ENCODE measurements around the gene FAM20A.

The FAM20A gene

GRCh38 chr17:68600931-68601564 lies at the start of gene FAM20A:
Gene FAM20A (minus strand): TSS chr17:68601367. CDS start chr17:68600666, 701 bp downstream.
- no peak for DNase-seq (ENCODE audit: low read depth)

DNA sequence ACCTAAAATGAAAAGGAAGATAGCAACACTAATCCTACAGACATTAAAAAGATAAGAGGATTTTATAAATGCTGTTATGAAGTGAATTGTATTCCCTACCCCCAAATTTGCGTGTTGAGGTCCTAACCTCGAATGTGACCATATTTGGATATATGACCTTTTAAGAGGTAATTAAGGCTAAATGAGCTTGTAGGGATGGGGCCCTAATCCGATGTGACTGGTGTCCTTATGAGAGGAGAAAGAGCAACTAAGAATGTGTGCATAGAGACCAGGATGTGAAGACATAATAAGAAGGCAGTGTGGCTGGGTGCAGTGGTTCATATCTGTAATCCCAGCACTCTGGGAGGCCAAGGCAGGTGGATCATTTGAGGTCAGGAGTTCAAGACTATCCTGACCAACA lies 48.2 kb upstream of the FAM20A start:
- no peak for DNase-seq (ENCODE audit: low read depth)

DNA sequence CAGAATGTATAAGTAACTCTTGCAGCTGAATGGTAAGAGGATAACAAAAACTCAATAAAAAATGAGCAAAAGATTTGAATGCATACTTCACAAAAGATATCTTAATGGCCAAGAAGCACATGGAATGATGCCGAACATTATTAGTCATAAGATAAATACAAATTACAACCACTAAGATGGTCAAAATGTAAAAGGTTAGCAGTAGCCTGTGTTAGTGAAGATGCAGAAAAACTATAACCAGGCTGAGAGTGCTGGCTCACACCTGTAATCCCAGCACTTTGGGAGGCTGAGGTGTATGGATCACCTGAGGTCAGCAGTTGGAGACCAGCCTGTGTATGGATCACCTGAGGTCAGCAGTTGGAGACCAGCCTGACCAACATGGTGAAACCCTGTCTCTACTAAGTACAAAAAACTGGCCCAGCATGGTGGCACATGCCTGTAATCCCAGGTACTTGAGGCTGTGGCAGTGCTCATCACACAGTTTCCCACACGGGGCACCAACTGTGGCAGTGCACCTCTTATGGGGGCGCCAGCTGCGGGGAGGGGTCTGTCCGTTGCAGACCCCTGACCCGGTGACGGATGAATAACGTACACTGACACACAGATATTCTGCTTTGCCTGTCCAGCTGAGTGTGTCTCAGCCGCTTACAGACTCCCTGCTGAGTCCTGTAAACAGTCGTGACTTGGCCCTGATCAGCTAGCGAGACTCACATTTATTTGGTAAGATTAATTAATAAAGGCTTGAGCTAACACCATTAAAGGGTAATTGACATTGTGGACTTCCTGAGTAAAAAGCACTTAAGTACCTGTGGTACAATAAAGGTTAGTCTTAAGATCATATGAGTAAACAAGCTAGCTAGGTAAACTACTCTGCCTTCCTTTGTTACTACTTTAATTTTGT lies 45.7 kb upstream of the FAM20A start:
- DNase-seq (ENCODE audit: low read depth): no peak

- no peak for DNase-seq (ENCODE audit: low read depth)
Observed at GRCh38 chr17:68642118-68642412, 40.9 kb upstream of the FAM20A start.

- DNase-seq (ENCODE audit: low read depth): no peak
Observed at GRCh38 chr17:68641276-68642117, 40.3 kb upstream of the FAM20A start.

- DNase-seq (ENCODE audit: low read depth): no peak
Observed at GRCh38 chr17:68640242-68640989, 39.2 kb upstream of the FAM20A start.

DNA sequence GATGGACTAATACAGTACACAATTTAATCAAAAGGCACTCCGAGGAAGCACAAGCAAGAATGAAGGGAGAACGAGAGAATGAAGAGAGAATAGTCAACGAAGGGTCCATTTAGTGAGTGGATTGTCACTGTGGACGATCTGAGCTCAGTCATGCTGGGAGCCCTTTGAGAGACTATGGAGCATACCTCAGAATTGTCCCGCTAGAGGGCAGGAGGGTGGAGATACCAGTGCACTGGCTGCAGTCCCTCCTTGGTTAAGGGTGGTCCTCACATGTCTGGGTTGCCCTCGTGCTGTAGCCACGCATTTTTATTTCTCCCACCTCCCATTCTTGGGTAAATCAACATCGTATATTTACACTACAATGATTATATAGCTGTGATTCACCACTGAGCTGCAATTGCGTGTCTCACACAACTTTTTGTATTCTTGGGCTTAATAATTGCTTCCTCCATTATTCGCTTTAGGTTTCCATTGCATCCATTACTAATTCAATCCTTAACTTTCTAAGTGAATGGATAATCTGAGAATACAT lies 33.2 kb upstream of the FAM20A start:
- DNase-seq (ENCODE audit: low read depth): no peak

GRCh38 chr17:68628576-68628957 lies 27.4 kb upstream of the FAM20A start:
- no peak for DNase-seq (ENCODE audit: low read depth)

DNA sequence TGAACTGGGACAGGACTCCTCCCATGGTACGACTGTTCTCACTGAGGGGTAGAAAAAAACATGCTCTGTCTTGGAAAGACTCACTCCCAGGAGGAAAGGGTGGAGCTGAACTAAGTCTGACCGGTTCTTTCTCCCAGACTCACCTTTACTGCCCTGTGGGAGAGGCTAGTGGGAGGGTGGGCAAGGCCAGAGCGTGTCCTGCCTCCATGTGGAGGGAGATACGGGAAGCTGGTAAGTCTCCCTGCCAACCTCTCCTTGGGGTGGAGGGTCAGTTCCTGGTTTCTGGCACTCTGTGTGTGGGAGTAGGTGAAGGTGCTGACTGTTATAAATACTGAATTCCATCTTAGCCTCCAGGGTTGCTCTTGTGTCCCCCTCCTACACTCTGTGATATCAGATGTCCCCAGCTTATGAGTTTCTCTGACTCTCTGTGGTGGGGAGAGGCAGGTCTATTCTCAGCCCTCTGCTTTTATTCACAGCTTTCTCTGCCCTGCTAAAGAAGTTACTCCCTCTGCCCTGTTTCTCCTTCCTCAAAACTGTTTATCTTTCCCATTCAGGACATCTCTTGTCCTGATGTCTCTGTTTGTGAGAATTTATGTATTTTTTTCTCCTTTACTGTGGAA lies 26.9 kb upstream of the FAM20A start:
- DNase-seq (ENCODE audit: low read depth): no peak

- DNase-seq (ENCODE audit: low read depth): no peak
Observed at GRCh38 chr17:68624381-68624780, 23.2 kb upstream of the FAM20A start.

DNA sequence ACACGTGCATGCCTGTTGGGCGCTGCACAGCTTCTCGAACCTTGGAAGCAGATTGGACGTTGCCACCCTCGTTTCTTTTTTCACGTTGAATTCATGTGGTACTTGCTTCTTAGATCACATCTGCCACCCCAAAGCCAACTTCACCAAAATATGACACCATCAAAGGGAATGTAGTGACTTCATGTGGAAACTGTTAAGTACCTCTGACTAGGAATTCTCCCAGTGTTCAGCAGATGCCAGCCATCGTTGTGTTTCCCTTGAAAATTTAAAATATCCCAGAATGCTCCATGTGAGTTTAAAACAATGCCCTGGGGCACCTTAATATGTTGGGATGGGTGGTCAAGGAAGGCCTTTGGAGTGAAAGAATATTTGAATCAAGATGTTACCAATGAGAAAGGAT lies 22.6 kb upstream of the FAM20A start:
- DNase-seq (ENCODE audit: low read depth): no peak

DNA sequence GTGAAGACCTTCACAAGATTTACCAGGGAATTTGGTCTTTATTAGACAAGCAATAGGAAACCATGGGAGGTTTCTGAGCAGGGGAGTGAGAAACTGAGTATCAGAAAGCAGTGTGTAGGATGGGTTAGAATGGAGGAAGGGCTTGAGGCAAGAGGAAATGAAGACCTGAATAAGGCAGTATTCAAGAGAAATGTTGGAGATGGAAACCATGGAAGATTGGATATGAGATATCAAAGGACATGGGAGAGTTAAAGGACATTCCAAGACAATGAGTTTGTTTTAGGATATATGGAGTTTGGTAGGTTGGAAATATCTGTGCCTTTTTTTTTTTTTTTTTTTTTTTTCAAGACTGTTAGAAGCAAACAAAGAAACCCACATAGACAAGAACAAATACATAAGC lies 21.3 kb upstream of the FAM20A start:
- DNase-seq (ENCODE audit: low read depth): no peak

- DNase-seq (ENCODE audit: low read depth): no peak
Observed at GRCh38 chr17:68621065-68621464, 19.9 kb upstream of the FAM20A start.

DNA sequence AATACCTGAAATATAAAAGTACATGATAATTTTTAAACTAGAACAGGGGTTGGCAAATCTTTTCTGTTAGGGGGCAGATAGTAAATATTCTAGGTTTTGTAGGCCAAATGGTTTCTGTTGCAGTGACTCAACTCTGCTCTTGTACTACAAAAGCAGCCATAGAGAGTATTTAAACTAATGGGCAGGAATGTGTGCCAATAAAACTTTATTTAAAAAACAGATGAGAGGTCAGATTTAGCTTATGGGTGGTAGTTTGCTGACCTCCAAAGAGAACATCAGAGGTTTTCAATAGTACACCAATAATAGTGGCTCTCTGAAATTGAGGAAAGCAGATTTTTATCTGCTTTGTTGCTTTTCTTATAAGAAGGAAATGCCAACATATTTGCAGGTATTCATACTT lies 15.2 kb upstream of the FAM20A start:
- DNase-seq (ENCODE audit: low read depth): no peak

DNA sequence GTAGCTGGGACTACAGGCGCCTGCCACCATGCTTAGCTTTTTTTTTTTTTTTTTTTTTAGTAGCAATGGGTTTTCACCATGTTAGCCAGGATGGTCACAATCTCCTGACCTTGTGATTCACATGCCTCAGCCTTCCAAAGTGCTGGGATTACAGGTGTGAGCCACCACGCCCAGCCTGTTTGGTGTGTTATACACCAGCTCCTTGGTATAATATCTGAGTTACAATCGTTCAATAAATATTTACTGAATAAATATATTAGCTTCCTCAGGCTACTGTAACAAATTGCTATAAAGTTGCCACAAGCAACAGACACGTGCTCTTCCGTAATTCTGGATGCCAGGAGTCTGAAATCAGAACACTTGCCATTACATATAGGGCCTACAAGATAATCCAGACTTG lies 13.6 kb upstream of the FAM20A start:
- DNase-seq (ENCODE audit: low read depth): no peak

GRCh38 chr17:68613739-68614298 lies 12.7 kb upstream of the FAM20A start:
- no peak for DNase-seq (ENCODE audit: low read depth)

- DNase-seq (ENCODE audit: low read depth): no peak
Observed at GRCh38 chr17:68612923-68613292, 11.7 kb upstream of the FAM20A start.

GRCh38 chr17:68612209-68612922 lies 11.2 kb upstream of the FAM20A start:
- no peak for DNase-seq (ENCODE audit: low read depth)

DNA sequence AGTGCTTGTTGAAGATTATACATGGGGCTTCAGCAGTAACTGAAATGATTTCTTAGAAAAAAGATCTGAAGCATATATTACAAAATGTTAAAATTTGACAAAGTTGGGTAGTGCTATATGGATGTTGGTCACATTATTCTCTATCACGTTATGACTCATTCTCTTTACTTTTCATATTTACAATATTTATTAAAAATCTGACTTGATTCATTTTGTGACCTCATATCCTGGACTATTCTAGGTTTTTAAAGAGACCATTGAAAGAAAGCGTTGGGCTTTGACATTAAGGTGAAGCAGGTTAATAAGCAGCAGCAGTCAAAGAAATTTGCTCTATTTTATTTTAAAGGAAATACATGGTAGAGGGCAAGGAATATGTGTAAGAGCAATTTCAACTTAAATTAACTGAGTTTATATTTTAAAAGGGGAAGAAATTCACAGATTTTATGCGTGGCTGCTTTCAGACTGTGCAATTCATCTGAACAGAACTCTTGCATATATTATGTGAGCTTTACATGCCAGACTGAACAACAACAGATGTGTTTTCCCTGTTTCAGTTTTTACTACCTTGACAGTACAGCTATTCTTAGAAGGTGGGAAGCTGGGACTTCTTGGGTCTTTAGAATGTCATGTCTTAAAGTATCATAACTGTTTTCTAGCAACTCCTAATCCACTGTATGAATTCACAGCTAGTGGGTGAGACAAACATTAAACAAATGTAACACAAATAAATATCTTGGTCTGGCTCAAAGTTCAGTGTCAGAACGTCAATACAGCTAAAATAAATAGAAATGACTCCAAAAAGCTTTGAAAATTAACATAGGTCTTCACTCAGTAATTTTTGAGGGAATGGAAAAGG lies 10.4 kb upstream of the FAM20A start:
- DNase-seq (ENCODE audit: low read depth): no peak

DNA sequence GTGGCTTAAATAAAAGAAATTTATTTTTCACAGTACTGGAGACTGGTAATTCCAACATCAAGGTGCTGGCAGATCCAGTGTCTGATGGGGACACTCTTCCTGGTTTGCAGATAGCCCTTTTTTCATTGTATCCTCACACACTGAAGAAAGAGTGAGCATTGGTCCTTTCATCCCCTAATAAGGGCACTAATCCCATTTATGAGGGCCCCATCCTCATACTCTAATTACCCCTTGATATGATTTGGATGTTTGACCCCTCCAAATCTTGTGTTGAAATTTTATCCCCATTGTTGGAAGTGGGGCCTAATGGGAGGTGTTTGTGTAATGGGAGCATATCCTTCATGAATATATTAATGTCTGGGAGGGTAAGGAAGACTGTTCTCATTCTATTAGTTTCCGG lies 9.4 kb upstream of the FAM20A start:
- no peak for DNase-seq (ENCODE audit: low read depth)
